K562 (cell line): ENCODE data around the gene SAMD4A. TPM values are rescaled to one million over a fixed set of nuclear protein-coding genes. Genes with fewer than 3 reads are reported as not detected.
A peak's percentile ranks its signal among the peaks of the same experiment; 100 is the strongest.

ENCODE experiments used
- ELF1 ChIP-seq: fragments of 200-800 bp; sonication (Bioruptor generic); IDR thresholded peaks from 2 replicates; pipeline ENCODE4 v1.6.1; 2016; ENCODE audit warnings: missing genetic modification characterization, missing compliant biosample characterization
- POLR2G ChIP-seq: fragments of 200-400 bp; formaldehyde crosslinking; IDR thresholded peaks from 2 replicates; pipeline ENCODE4 v1.6.1; 2017; ENCODE audit warnings: low read depth, mild to moderate bottlenecking, antibody characterized with exemption, low read length, moderate library complexity
- RBFOX2 ChIP-seq: fragments of 200-400 bp; formaldehyde crosslinking; IDR thresholded peaks from 2 replicates; pipeline ENCODE4 v1.6.1; 2017; ENCODE audit warnings: low read depth, mild to moderate bottlenecking, low read length, moderate library complexity
- TAF1 ChIP-seq: IDR thresholded peaks from 2 replicates; pipeline ENCODE4 v1.6.1; 2011; ENCODE audit warnings: mild to moderate bottlenecking, low read length, moderate library complexity; ENCODE audit not compliant: insufficient read depth, control insufficient read depth, severe bottlenecking; ENCODE audit errors: extremely low read depth
- ZFX ChIP-seq: sonication (generic); formaldehyde crosslinking; IDR thresholded peaks from 2 replicates; pipeline ENCODE4 v1.8.0; 2022; ENCODE audit warnings: mild to moderate bottlenecking, missing genetic modification reagents, moderate library complexity
- polyA plus RNA-seq, 8 experiments: library from polyadenylated mRNA; depleted of rRNA in 4 of 8; stranded (reverse) in 5 of 8; unstranded in 3 of 8; fragments of >200 nt; fragmentation: Nextera tagmentation in 2 of 8; fragmentation: Illumina TruSeq in 1 of 8; extraction: Ambion mirVana in 2 of 8; extraction: Trizol in 1 of 8; gene quantifications; 2 replicates each; pipeline versions ENCODE4 v1.2.1 to v1.2.3, GENCODE V29; 2011 to 2014; ENCODE audit warnings: inconsistent platforms in 1 of 8, missing spikeins in 1 of 8
- total RNA-seq, 7 experiments: library from RNA; depleted of rRNA in 6 of 7; stranded (reverse); fragments of >200 nt in 6 of 7; fragmentation: Illumina TruSeq in 2 of 7; extraction: Trizol in 2 of 7; gene quantifications; 2 replicates each; pipeline versions ENCODE4 v1.2.1 to v1.2.3, GENCODE V29; 2011 to 2021; ENCODE audit warnings: low replicate concordance in 1 of 7
- TF ChIP-seq, protein P1 (sequence below): fragments of 450-650 bp; IDR thresholded peaks from 2 replicates; pipeline ENCODE4 v1.6.1; 2016; ENCODE audit warnings: borderline replicate concordance

SAMD4A gene
- total and polyA plus RNA-seq, 9 of the 15 experiments (the other 6 are each of a cell fraction or from before 2014, with no cell fraction given): 0.66 to 6.8 (median 3.3) TPM

DNA sequence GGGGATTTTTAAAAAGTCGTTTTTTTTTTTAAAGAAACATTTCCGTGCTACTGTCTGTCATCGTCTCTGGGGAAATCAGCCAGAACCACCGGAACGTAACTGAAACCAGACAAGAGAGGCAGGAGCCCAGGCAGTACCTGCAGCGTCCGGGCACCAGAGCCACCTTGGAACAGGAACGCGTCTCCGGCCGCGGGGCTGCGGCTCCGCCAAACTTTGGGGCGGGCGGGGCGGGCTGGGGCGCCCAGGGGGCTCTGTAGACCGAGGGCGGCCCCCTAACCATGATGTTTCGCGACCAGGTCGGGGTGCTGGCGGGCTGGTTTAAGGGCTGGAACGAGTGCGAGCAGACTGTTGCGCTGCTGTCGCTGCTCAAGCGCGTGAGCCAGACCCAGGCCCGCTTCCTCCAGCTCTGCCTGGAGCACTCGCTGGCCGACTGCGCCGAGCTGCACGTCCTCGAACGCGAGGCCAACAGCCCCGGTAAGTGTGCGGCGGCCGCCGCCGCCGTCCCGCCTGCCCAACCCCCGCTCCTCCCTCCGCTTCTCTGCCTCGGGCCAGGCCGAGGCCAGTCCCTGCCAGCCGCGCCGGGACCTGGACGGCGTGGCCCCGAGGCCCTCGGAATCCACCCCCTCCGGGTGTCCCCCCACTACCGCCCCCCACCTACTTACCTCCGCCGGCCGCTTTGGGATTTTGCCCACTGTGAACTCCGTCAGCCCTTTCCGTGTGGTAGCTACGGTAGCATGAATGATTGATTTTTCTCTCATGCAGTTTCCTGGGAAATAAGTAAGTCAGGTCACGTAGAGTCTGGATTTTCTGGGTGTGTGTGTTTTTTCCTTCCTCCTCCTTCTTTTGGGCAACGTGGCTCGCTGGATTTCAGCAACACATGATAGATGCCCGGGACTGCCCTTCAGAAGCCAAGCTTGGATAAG, 972 bp downstream of the SAMD4A start (continued):
- TF ChIP-seq POLR2G (peak; percentile 50; the same call in 1 of the 2 replicates), TAF1 (peak; percentile 9), ZFX (CRISPR knock-in tag) (0 out of 2 replicates have a peak, but pooled peaks have one; percentile 27), RBFOX2 (peak; percentile 3; the same call in 1 of the 2 replicates), ELF1 (tag) (no peak)
- TF ChIP-seq, protein P1, sequence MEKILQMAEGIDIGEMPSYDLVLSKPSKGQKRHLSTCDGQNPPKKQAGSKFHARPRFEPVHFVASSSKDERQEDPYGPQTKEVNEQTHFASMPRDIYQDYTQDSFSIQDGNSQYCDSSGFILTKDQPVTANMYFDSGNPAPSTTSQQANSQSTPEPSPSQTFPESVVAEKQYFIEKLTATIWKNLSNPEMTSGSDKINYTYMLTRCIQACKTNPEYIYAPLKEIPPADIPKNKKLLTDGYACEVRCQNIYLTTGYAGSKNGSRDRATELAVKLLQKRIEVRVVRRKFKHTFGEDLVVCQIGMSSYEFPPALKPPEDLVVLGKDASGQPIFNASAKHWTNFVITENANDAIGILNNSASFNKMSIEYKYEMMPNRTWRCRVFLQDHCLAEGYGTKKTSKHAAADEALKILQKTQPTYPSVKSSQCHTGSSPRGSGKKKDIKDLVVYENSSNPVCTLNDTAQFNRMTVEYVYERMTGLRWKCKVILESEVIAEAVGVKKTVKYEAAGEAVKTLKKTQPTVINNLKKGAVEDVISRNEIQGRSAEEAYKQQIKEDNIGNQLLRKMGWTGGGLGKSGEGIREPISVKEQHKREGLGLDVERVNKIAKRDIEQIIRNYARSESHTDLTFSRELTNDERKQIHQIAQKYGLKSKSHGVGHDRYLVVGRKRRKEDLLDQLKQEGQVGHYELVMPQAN: no peak
